Right renal pelvis (tissue), 4 donors: ENCODE data around the gene KRTAP4-8. TPM values are rescaled to one million over a fixed set of nuclear protein-coding genes. Genes with fewer than 3 reads are reported as not detected.

Experiments
- polyA plus RNA-seq, 4 donors: library from polyadenylated mRNA; unstranded; fragments of 120-200 nt; gene quantifications; one replicate each; pipeline ENCODE4 v1.2.1, GENCODE V29; 2013; ENCODE audit not compliant: insufficient read length in 4 of 4

The KRTAP4-8 gene
- polyA plus RNA-seq, 4 donors = not detected

Other genes with a start within 250 kb of the KRTAP4-8 start
- under 1 TPM in 1 of 4 donors, not detected in 3; 0.12 TPM for gene KRT12, start 230.9 kb downstream of the KRTAP4-8 start, polyA plus RNA-seq
- under 1 TPM in 3 of 4 donors, not detected in 1; 0.08 to 1.00 (median 0.77) TPM for gene KRT20, start 212.9 kb downstream of the KRTAP4-8 start, polyA plus RNA-seq
- 1 to 10 TPM in 3 of 4 donors, under 1 TPM in 1; 0.66 to 2.4 (median 1.8) TPM for gene KRT23, start 160.5 kb downstream of the KRTAP4-8 start, polyA plus RNA-seq
- not detected for gene KRT39, start 131.2 kb downstream of the KRTAP4-8 start, polyA plus RNA-seq
- under 1 TPM in 1 of 4 donors, not detected in 3; 0.03 TPM for gene KRT40, start 113.8 kb downstream of the KRTAP4-8 start, polyA plus RNA-seq
- not detected for gene KRTAP3-3, start 104.0 kb downstream of the KRTAP4-8 start, polyA plus RNA-seq
- gene KRTAP3-2, start 98.2 kb downstream of the KRTAP4-8 start, polyA plus RNA-seq = not detected
- gene KRTAP3-1, start 89.0 kb downstream of the KRTAP4-8 start, polyA plus RNA-seq = not detected
- not detected for gene KRTAP1-5, start 70.9 kb downstream of the KRTAP4-8 start, polyA plus RNA-seq
- not detected for gene KRTAP1-4, start 67.9 kb downstream of the KRTAP4-8 start, polyA plus RNA-seq
- not detected for gene KRTAP1-3, start 63.3 kb downstream of the KRTAP4-8 start, polyA plus RNA-seq
- gene KRTAP1-1, start 56.7 kb downstream of the KRTAP4-8 start, polyA plus RNA-seq = not detected
- not detected for gene KRTAP2-1, start 50.8 kb downstream of the KRTAP4-8 start, polyA plus RNA-seq
- not detected for gene KRTAP2-2, start 42.9 kb downstream of the KRTAP4-8 start, polyA plus RNA-seq
- not detected for gene KRTAP2-3, start 38.0 kb downstream of the KRTAP4-8 start, polyA plus RNA-seq
- gene KRTAP2-4, start 32.3 kb downstream of the KRTAP4-8 start, polyA plus RNA-seq = not detected
- not detected for gene KRTAP4-7, start 14.0 kb downstream of the KRTAP4-8 start, polyA plus RNA-seq
- not detected for gene KRTAP4-16, start 4.1 kb upstream of the KRTAP4-8 start, polyA plus RNA-seq
- not detected for gene KRTAP4-9, start 7.2 kb upstream of the KRTAP4-8 start, polyA plus RNA-seq
- gene KRTAP4-11, start 20.2 kb upstream of the KRTAP4-8 start, polyA plus RNA-seq = not detected
- gene KRTAP4-12, start 26.0 kb upstream of the KRTAP4-8 start, polyA plus RNA-seq = not detected
- gene KRTAP4-6, start 42.4 kb upstream of the KRTAP4-8 start, polyA plus RNA-seq = not detected
- not detected for gene KRTAP4-5, start 51.7 kb upstream of the KRTAP4-8 start, polyA plus RNA-seq
- gene KRTAP4-4, start 62.6 kb upstream of the KRTAP4-8 start, polyA plus RNA-seq = not detected
- not detected for gene KRTAP4-3, start 70.1 kb upstream of the KRTAP4-8 start, polyA plus RNA-seq
- not detected for gene KRTAP4-2, start 80.1 kb upstream of the KRTAP4-8 start, polyA plus RNA-seq
- gene KRTAP4-1, start 86.8 kb upstream of the KRTAP4-8 start, polyA plus RNA-seq = not detected
- gene KRTAP9-1, start 91.7 kb upstream of the KRTAP4-8 start, polyA plus RNA-seq = not detected
- not detected for gene KRTAP9-2, start 128.5 kb upstream of the KRTAP4-8 start, polyA plus RNA-seq
- not detected for gene KRTAP9-3, start 134.3 kb upstream of the KRTAP4-8 start, polyA plus RNA-seq
- not detected for gene KRTAP9-8, start 139.9 kb upstream of the KRTAP4-8 start, polyA plus RNA-seq
- not detected for gene KRTAP9-4, start 151.5 kb upstream of the KRTAP4-8 start, polyA plus RNA-seq
- not detected for gene KRTAP9-9, start 157.2 kb upstream of the KRTAP4-8 start, polyA plus RNA-seq
- under 1 TPM in 1 of 4 donors, not detected in 3; 0.05 TPM for gene KRTAP9-6, start 167.2 kb upstream of the KRTAP4-8 start, polyA plus RNA-seq
- not detected for gene KRTAP9-7, start 177.6 kb upstream of the KRTAP4-8 start, polyA plus RNA-seq
- gene KRTAP29-1, start 204.7 kb upstream of the KRTAP4-8 start, polyA plus RNA-seq = not detected
- not detected for gene KRTAP16-1, start 211.2 kb upstream of the KRTAP4-8 start, polyA plus RNA-seq
- not detected for gene KRTAP17-1, start 217.6 kb upstream of the KRTAP4-8 start, polyA plus RNA-seq